ENCODE results near the gene CLIP3.
A peak's percentile ranks its signal among the peaks of the same experiment; 100 is the strongest.

CLIP3 gene

GRCh38 chr19:36047835-36048234 is 15.2 kb upstream of the CLIP3 start:
- Histone ChIP-seq H3K4me1 (ENCODE audit: control insufficient read depth in 2 of 2, insufficient read depth in 1 of 2, low read depth in 1 of 2, low read length in 2 of 2) (no peaks in the 10 kb centered on the region), H3K14ac (ENCODE audit: low read length) (no peak overlapping the region), H4K91ac (ENCODE audit: low read depth, low read length, poor library complexity) (no peak overlapping the region), H4K8ac (ENCODE audit: low read depth, low read length) (no peak overlapping the region), H3K4me3 (ENCODE audit: low read length in 2 of 2) (no peak overlapping the region), H3K27ac (replicated peaks; ENCODE audit: low read length) (no peak overlapping the region), H3K9me3 (replicated peaks in 1 of 2; ENCODE audit: control insufficient read depth in 2 of 2, insufficient read depth in 1 of 2, low read depth in 1 of 2, low read length in 2 of 2) (no peaks in the 10 kb centered on the region), H3K18ac (ENCODE audit: low read length) (no peak overlapping the region), H2AFZ (ENCODE audit: low read length) (no peak overlapping the region), H3K9ac (ENCODE audit: low read depth, low read length, poor library complexity) (no peak overlapping the region), H3K79me1 (ENCODE audit: low read depth, low read length) (no peaks in the 10 kb centered on the region), H2BK12ac (ENCODE audit: low read length) (no peak overlapping the region), H3K23ac (ENCODE audit: low read depth, low read length, poor library complexity) (no peak overlapping the region), H3K27me3 (ENCODE audit: control insufficient read depth in 3 of 3, insufficient read depth in 3 of 3, low read depth in 1 of 3, low read length in 3 of 3) (no peaks in the 10 kb centered on the region), H3K4me2 (ENCODE audit: insufficient read depth, low read length, poor library complexity, severe bottlenecking) (no peak overlapping the region), H2AK5ac (ENCODE audit: low read depth, low read length) (no peak overlapping the region), H2BK5ac (ENCODE audit: low read length) (no peak overlapping the region), H2BK15ac (ENCODE audit: low read length) (no peak overlapping the region), H3K4ac (ENCODE audit: low read length) (no peak overlapping the region), H3K36me3 (replicated peaks in 1 of 2; ENCODE audit: control insufficient read depth in 2 of 2, insufficient read depth in 2 of 2, low read length in 2 of 2) (peaks cover 0 to 9% of the 10 kb centered on the region in 2 donors), H2BK120ac (ENCODE audit: low read depth, low read length) (no peak overlapping the region)
- no peak for DNase-seq (ENCODE audit: low spot score)

GRCh38 chr19:36046443-36047050 is 13.9 kb upstream of the CLIP3 start:
- no peaks in the 10 kb centered on the region for H3K79me1 ChIP-seq (ENCODE audit: low read depth, low read length)
- peaks cover 0 to 3% of the 10 kb centered on the region in 2 donors for H3K4me1 ChIP-seq (ENCODE audit: control insufficient read depth in 2 of 2, insufficient read depth in 1 of 2, low read depth in 1 of 2, low read length in 2 of 2)
- no peak overlapping the region for H4K91ac ChIP-seq (ENCODE audit: low read depth, low read length, poor library complexity)
- no peak overlapping the region for H2BK12ac ChIP-seq (ENCODE audit: low read length)
- no peak overlapping the region for H4K8ac ChIP-seq (ENCODE audit: low read depth, low read length)
- peaks cover 0 to 9% of the 10 kb centered on the region in 2 donors for H3K36me3 ChIP-seq (replicated peaks in 1 of 2; ENCODE audit: control insufficient read depth in 2 of 2, insufficient read depth in 2 of 2, low read length in 2 of 2)
- no peaks in the 10 kb centered on the region for H3K9me3 ChIP-seq (replicated peaks in 1 of 2; ENCODE audit: control insufficient read depth in 2 of 2, insufficient read depth in 1 of 2, low read depth in 1 of 2, low read length in 2 of 2)
- H2AFZ ChIP-seq (ENCODE audit: low read length): no peak overlapping the region
- no peak overlapping the region for H3K4ac ChIP-seq (ENCODE audit: low read length)
- H2BK15ac ChIP-seq (ENCODE audit: low read length): no peak overlapping the region
- no CpG with 5 or more reads among the region's 5 CpGs for WGBS, 2 donors (ENCODE audit: extremely low coverage in 2 of 2, insufficient read length in 2 of 2, insufficient replicate concordance in 1 of 2)
- no peak overlapping the region for H3K4me2 ChIP-seq (ENCODE audit: insufficient read depth, low read length, poor library complexity, severe bottlenecking)
- no peaks in the 10 kb centered on the region for H3K27me3 ChIP-seq (ENCODE audit: control insufficient read depth in 3 of 3, insufficient read depth in 3 of 3, low read depth in 1 of 3, low read length in 3 of 3)
- H2BK120ac ChIP-seq (ENCODE audit: low read depth, low read length): no peak overlapping the region
- H3K14ac ChIP-seq (ENCODE audit: low read length): no peak overlapping the region
- H3K23ac ChIP-seq (ENCODE audit: low read depth, low read length, poor library complexity): no peak overlapping the region
- no peak overlapping the region for H2AK5ac ChIP-seq (ENCODE audit: low read depth, low read length)
- no peak for DNase-seq (ENCODE audit: low spot score)
- H3K9ac ChIP-seq (ENCODE audit: low read depth, low read length, poor library complexity): no peak overlapping the region
- H3K4me3 ChIP-seq (ENCODE audit: low read length in 2 of 2): no peak overlapping the region
- no peak overlapping the region for H3K18ac ChIP-seq (ENCODE audit: low read length)
- H3K27ac ChIP-seq (replicated peaks; ENCODE audit: low read length): no peak overlapping the region
- no peak overlapping the region for H2BK5ac ChIP-seq (ENCODE audit: low read length)

- no peak overlapping the region for H3K27ac ChIP-seq (replicated peaks; ENCODE audit: low read length)
Observed at GRCh38 chr19:36043952-36044351, 11.3 kb upstream of the CLIP3 start.

GRCh38 chr19:36041831-36042230 is 9.2 kb upstream of the CLIP3 start:
- Histone ChIP-seq H3K27me3 (ENCODE audit: control insufficient read depth in 3 of 3, insufficient read depth in 3 of 3, low read depth in 1 of 3, low read length in 3 of 3) (no peaks in the 10 kb centered on the region), H3K18ac (ENCODE audit: low read length) (no peak overlapping the region), H2AK5ac (ENCODE audit: low read depth, low read length) (no peak overlapping the region), H3K9me3 (replicated peaks in 1 of 2; ENCODE audit: control insufficient read depth in 2 of 2, insufficient read depth in 1 of 2, low read depth in 1 of 2, low read length in 2 of 2) (no peaks in the 10 kb centered on the region), H2BK12ac (ENCODE audit: low read length) (no peak overlapping the region), H3K27ac (replicated peaks; ENCODE audit: low read length) (peak overlapping the region; percentile 9), H4K8ac (ENCODE audit: low read depth, low read length) (no peak overlapping the region), H3K36me3 (replicated peaks in 1 of 2; ENCODE audit: control insufficient read depth in 2 of 2, insufficient read depth in 2 of 2, low read length in 2 of 2) (peaks cover 0 to 16% of the 10 kb centered on the region in 2 donors), H3K9ac (ENCODE audit: low read depth, low read length, poor library complexity) (no peak overlapping the region), H2BK15ac (ENCODE audit: low read length) (no peak overlapping the region), H3K4me2 (ENCODE audit: insufficient read depth, low read length, poor library complexity, severe bottlenecking) (no peak overlapping the region), H4K91ac (ENCODE audit: low read depth, low read length, poor library complexity) (no peak overlapping the region), H3K4ac (ENCODE audit: low read length) (no peak overlapping the region), H3K79me1 (ENCODE audit: low read depth, low read length) (peaks cover 2% of the 10 kb centered on the region), H3K14ac (ENCODE audit: low read length) (no peak overlapping the region), H3K4me3 (ENCODE audit: low read length in 2 of 2) (no peak overlapping the region), H3K4me1 (ENCODE audit: control insufficient read depth in 2 of 2, insufficient read depth in 1 of 2, low read depth in 1 of 2, low read length in 2 of 2) (peaks cover 0 to 3% of the 10 kb centered on the region in 2 donors), H2AFZ (ENCODE audit: low read length) (no peak overlapping the region), H2BK5ac (ENCODE audit: low read length) (no peak overlapping the region), H2BK120ac (ENCODE audit: low read depth, low read length) (no peak overlapping the region), H3K23ac (ENCODE audit: low read depth, low read length, poor library complexity) (no peak overlapping the region)
- WGBS, 2 donors (ENCODE audit: extremely low coverage in 2 of 2, insufficient read length in 2 of 2, insufficient replicate concordance in 1 of 2): no CpG with 5 or more reads among the region's 3 CpGs
- no peak for DNase-seq (ENCODE audit: low spot score)

More at GRCh38 chr19:36043952-36044351, 11.3 kb upstream of the CLIP3 start:
- no peak for DNase-seq (ENCODE audit: low spot score)
- no peaks in the 10 kb centered on the region for H3K27me3 ChIP-seq (ENCODE audit: control insufficient read depth in 3 of 3, insufficient read depth in 3 of 3, low read depth in 1 of 3, low read length in 3 of 3)
- no peak overlapping the region for H2BK15ac ChIP-seq (ENCODE audit: low read length)
- peaks cover 2% of the 10 kb centered on the region for H3K79me1 ChIP-seq (ENCODE audit: low read depth, low read length)
- H4K91ac ChIP-seq (ENCODE audit: low read depth, low read length, poor library complexity): no peak overlapping the region
- H2AK5ac ChIP-seq (ENCODE audit: low read depth, low read length): no peak overlapping the region
- H3K18ac ChIP-seq (ENCODE audit: low read length): no peak overlapping the region
- no peak overlapping the region for H2BK5ac ChIP-seq (ENCODE audit: low read length)
- no peak overlapping the region for H3K4me3 ChIP-seq (ENCODE audit: low read length in 2 of 2)
- H4K8ac ChIP-seq (ENCODE audit: low read depth, low read length): no peak overlapping the region
- H2BK12ac ChIP-seq (ENCODE audit: low read length): no peak overlapping the region
- peaks cover 0 to 3% of the 10 kb centered on the region in 2 donors for H3K4me1 ChIP-seq (ENCODE audit: control insufficient read depth in 2 of 2, insufficient read depth in 1 of 2, low read depth in 1 of 2, low read length in 2 of 2)
- H2BK120ac ChIP-seq (ENCODE audit: low read depth, low read length): no peak overlapping the region
- H3K23ac ChIP-seq (ENCODE audit: low read depth, low read length, poor library complexity): no peak overlapping the region
- peaks cover 0 to 10% of the 10 kb centered on the region in 2 donors for H3K36me3 ChIP-seq (replicated peaks in 1 of 2; ENCODE audit: control insufficient read depth in 2 of 2, insufficient read depth in 2 of 2, low read length in 2 of 2)
- no peak overlapping the region for H3K14ac ChIP-seq (ENCODE audit: low read length)
- H3K4me2 ChIP-seq (ENCODE audit: insufficient read depth, low read length, poor library complexity, severe bottlenecking): no peak overlapping the region
- H2AFZ ChIP-seq (ENCODE audit: low read length): no peak overlapping the region
- H3K9ac ChIP-seq (ENCODE audit: low read depth, low read length, poor library complexity): no peak overlapping the region
- H3K9me3 ChIP-seq (replicated peaks in 1 of 2; ENCODE audit: control insufficient read depth in 2 of 2, insufficient read depth in 1 of 2, low read depth in 1 of 2, low read length in 2 of 2): no peaks in the 10 kb centered on the region
- no peak overlapping the region for H3K4ac ChIP-seq (ENCODE audit: low read length)
- WGBS, 2 donors (ENCODE audit: extremely low coverage in 2 of 2, insufficient read length in 2 of 2, insufficient replicate concordance in 1 of 2): no CpG with 5 or more reads among the region's 2 CpGs

All from neuronal stem cell (in vitro differentiated cells).